DOHH2 (cell line): Measurements from ENCODE around the gene ADAMTS5.

Source experiments
- EZH2phosphoT487 ChIP-seq: fragments of 200-600 bp; sonication (generic); IDR thresholded peaks from 2 replicates; pipeline ENCODE4 v1.6.1; 2017; ENCODE audit warnings: borderline replicate concordance, mild to moderate bottlenecking, antibody characterized with exemption, low read length, moderate library complexity, mixed read lengths
- TF ChIP-seq, protein P1 (sequence below): fragments of 200-600 bp; sonication (generic); IDR thresholded peaks from one replicate; pipeline ENCODE4 v1.5.1; 2014; ENCODE audit warnings: antibody characterized with exemption, mild to moderate bottlenecking, low read depth, low read length; ENCODE audit not compliant: poor library complexity, severe bottlenecking

- TF ChIP-seq, protein P1, sequence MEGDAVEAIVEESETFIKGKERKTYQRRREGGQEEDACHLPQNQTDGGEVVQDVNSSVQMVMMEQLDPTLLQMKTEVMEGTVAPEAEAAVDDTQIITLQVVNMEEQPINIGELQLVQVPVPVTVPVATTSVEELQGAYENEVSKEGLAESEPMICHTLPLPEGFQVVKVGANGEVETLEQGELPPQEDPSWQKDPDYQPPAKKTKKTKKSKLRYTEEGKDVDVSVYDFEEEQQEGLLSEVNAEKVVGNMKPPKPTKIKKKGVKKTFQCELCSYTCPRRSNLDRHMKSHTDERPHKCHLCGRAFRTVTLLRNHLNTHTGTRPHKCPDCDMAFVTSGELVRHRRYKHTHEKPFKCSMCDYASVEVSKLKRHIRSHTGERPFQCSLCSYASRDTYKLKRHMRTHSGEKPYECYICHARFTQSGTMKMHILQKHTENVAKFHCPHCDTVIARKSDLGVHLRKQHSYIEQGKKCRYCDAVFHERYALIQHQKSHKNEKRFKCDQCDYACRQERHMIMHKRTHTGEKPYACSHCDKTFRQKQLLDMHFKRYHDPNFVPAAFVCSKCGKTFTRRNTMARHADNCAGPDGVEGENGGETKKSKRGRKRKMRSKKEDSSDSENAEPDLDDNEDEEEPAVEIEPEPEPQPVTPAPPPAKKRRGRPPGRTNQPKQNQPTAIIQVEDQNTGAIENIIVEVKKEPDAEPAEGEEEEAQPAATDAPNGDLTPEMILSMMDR = no peak
- no peak for TF ChIP-seq EZH2phosphoT487
Observed at GRCh38 chr21:26948194-26948593, 18.7 kb downstream of the ADAMTS5 start.
